ENCODE measurements around the gene UBE2A. TPM values are rescaled to one million over a fixed set of nuclear protein-coding genes. Genes with fewer than 3 reads are reported as not detected.

Gene UBE2A
- total RNA-seq (66.1 and 66.9 TPM in 2 replicates), polyA plus RNA-seq (32.9 and 40.7 TPM in 2 replicates), polyA minus RNA-seq (19.1 and 22.4 TPM in 2 replicates), Bru-seq, nascent RNA (percentile 80 among the genes with signal in this experiment), BruChase-seq, experiment 1, labeled RNA remaining after a 6-hour chase (percentile 91 among the genes with signal in this experiment), BruChase-seq, experiment 2, labeled RNA remaining after a 2-hour chase (percentile 91 among the genes with signal in this experiment)
- polyA plus RNA-seq (2011; cell fraction: cytosol; rRNA removed): 43.1 and 49.3 TPM in 2 replicates
- 49.4 and 56.9 TPM in 2 replicates for polyA plus RNA-seq (2011; cell fraction: nucleus; rRNA removed)
- 75.5 and 88.4 TPM in 2 replicates for polyA plus RNA-seq (2012)
- 48.7 TPM for polyA minus RNA-seq (2011; cell fraction: cytosol; rRNA and poly(A)+ RNA removed)
- polyA minus RNA-seq (2011; cell fraction: nucleus; rRNA and poly(A)+ RNA removed): 20.1 and 26.3 TPM in 2 replicates
- long read RNA-seq, transcript UBE2A-207 (5 exons, 934 nt): minor isoform, 7 of 208 reads
- long read RNA-seq, transcript UBE2A-202 (6 exons, 1,874 nt): major isoform, 150 of 208 reads
- long read RNA-seq, transcript UBE2A-206 (5 exons, 1,381 nt): minor isoform, 30 of 208 reads
- long read RNA-seq, partial matches to known transcripts: 0 of 208 reads
- long read RNA-seq, other reads (novel, unspliced or antisense): 20 of 208 reads

- Histone ChIP-seq H3K4me1 (ENCODE audit: control insufficient read depth, extremely low read depth, insufficient read depth, low read length) (peaks cover 10% of the 10 kb centered on the region), H3K9ac (replicated peaks; ENCODE audit: extremely low read depth, insufficient read depth, low read length) (peak within 1 kb of the TSS; percentile 88), H3K9me1 (replicated peaks; ENCODE audit: control insufficient read depth, extremely low read depth, insufficient read depth, low read length) (no peaks in the 10 kb centered on the region), H3K79me2 (ENCODE audit: control insufficient read depth, insufficient read depth, low read length) (peaks cover 10% of the 10 kb centered on the region), H3K27ac (ENCODE audit: insufficient read depth, low read depth, low read length) (peak within 1 kb of the TSS; percentile 71), H3K4me3 (replicated peaks in 1 of 3; ENCODE audit: insufficient read depth in 1 of 3, low read depth in 1 of 3, low read length in 3 of 3) (peak within 1 kb of the TSS; percentile 75 to 85 (median 85)), H3K4me2 (ENCODE audit: insufficient read depth, low read length) (peak within 1 kb of the TSS; percentile 84), H4K20me1 (replicated peaks; ENCODE audit: control insufficient read depth, extremely low read depth, insufficient read depth, low read length) (no peaks in the 10 kb centered on the region), H2AFZ (ENCODE audit: low read depth, low read length) (peak within 1 kb of the TSS; percentile 66), H3K36me3 (ENCODE audit: control insufficient read depth in 2 of 2, extremely low read depth in 1 of 2, insufficient read depth in 2 of 2, low read length in 2 of 2) (no peaks in the 10 kb centered on the region), H3K27me3 (ENCODE audit: control insufficient read depth in 2 of 2, insufficient read depth in 2 of 2, low read length in 2 of 2) (no peaks in the 10 kb centered on the region), H3K9me3 (replicated peaks; ENCODE audit: control insufficient read depth, insufficient read depth, low read length) (no peaks in the 10 kb centered on the region)
- BruUV-seq (replicated peaks): no TSS peak
- CTCF ChIA-PET: interaction anchor here (1.0 to 1.5 kb wide), 4 partner anchors 10 to 62 kb away, joined by 3 to 9 read pairs (median 4); partner anchors contain the start of gene STEEP1
- intact Hi-C loops (cut with micrococcal nuclease): loop anchor here (1.0 to 5.0 kb wide), 6 partner anchors 9 to 727 kb away; partner anchors contain the start of genes NKRF, RPL39 and STEEP1
- DNase-seq (ENCODE audit: low read depth, low spot score): peak; percentile 90
- TF ChIP-seq GATA2 (IDR thresholded peaks at IDR 0.05; ENCODE audit: insufficient read depth, insufficient read length, low read depth, low read length) (no peak), POLR2A (IDR thresholded peaks at IDR 0.05; ENCODE audit: low read depth, low read length) (peak; percentile 82), JUN (IDR thresholded peaks at IDR 0.05; ENCODE audit: borderline replicate concordance, insufficient read depth, insufficient read length, low read depth) (no peak), MAX (IDR thresholded peaks at IDR 0.05; ENCODE audit: insufficient read depth, insufficient read length) (no peak), CTCF (IDR thresholded peaks at IDR 0.05; ENCODE audit: extremely low read depth in 1 of 2, insufficient read depth in 1 of 2, low read depth in 1 of 2, low read length in 2 of 2) (no peak), FOS (IDR thresholded peaks at IDR 0.05; ENCODE audit: borderline replicate concordance, insufficient read depth, low read length) (no peak), POLR2AphosphoS5 (IDR thresholded peaks at IDR 0.05; ENCODE audit: insufficient read depth, low read depth, low read length) (peak; percentile 90), EZH2 (IDR thresholded peaks at IDR 0.05; ENCODE audit: borderline replicate concordance, low read depth, low read length, severe bottlenecking) (no peak), MYC (IDR thresholded peaks at IDR 0.05; ENCODE audit: low read depth, low read length) (no peak)
- dilution Hi-C loops (cut with MboI; ENCODE audit: extremely low pct_ligation_motif_present, low sequenced_read_pairs): no loop called here
- FAIRE-seq: peak; percentile 84
- POLR2A ChIA-PET: interaction anchor here (0.8 to 1.9 kb wide), 4 partner anchors 9 to 31 kb away, joined by 3 to 9 read pairs (median 5); partner anchors contain the start of gene STEEP1
These were observed at the start of gene UBE2A for GRCh38 chrX:119574394-119575266. UBE2A (plus strand) TSS chrX:119574563; CDS start chrX:119574712, 149 bp downstream.
